SJSA1 (cell line): ENCODE data around the gene CMYA5. TPM values are rescaled to one million over a fixed set of nuclear protein-coding genes. Genes with fewer than 3 reads are reported as not detected.

Source experiments
- DNase-seq, 2 experiments: peaks; one replicate each; pipeline ENCODE4 v3.0.0-alpha.2; 2015 to 2020; ENCODE audit warnings: low spot score in 2 of 2, low read depth in 1 of 2
- H3K27ac ChIP-seq: fragments of 250-450 bp; sonication (Bioruptor Pico); 2 replicates; pipeline ENCODE4 v1.5.1; 2020; ENCODE audit warnings: mild to moderate bottlenecking, moderate library complexity
- H3K27me3 ChIP-seq: fragments of 250-450 bp; sonication (Bioruptor Pico); replicated peaks from 2 replicates; pipeline ENCODE4 v1.5.1; 2020; ENCODE audit warnings: mild to moderate bottlenecking, moderate library complexity
- H3K36me3 ChIP-seq: fragments of 250-450 bp; sonication (Bioruptor Pico); 2 replicates; pipeline ENCODE4 v1.5.1; 2020; ENCODE audit warnings: mild to moderate bottlenecking
- H3K4me1 ChIP-seq: fragments of 250-450 bp; sonication (Bioruptor Pico); replicated peaks from 2 replicates; pipeline ENCODE4 v1.6.1; 2021; ENCODE audit warnings: mild to moderate bottlenecking
- H3K4me3 ChIP-seq: fragments of 250-450 bp; sonication (Bioruptor Pico); 2 replicates; pipeline ENCODE4 v1.5.1; 2020; ENCODE audit warnings: mild to moderate bottlenecking
- H3K9me3 ChIP-seq: fragments of 250-450 bp; sonication (Bioruptor Pico); replicated peaks from 2 replicates; pipeline ENCODE4 v1.5.1; 2020; ENCODE audit warnings: mild to moderate bottlenecking
- total RNA-seq: library from RNA; depleted of rRNA; stranded (reverse); fragments of >200 nt; shearing (Covaris generic); gene quantifications from 2 replicates; pipeline ENCODE4 v1.2.3, GENCODE V29; 2014

CMYA5 gene
- total RNA-seq, 1 experiment from 2014 or later = 0.05 TPM

GRCh38 chr5:79802406-79802805, 112.8 kb downstream of the CMYA5 start:
- no peaks in the 10 kb centered on the region for H3K27me3 ChIP-seq
- H3K9me3 ChIP-seq = no peaks in the 10 kb centered on the region
- DNase-seq = no peak
- no peaks in the 10 kb centered on the region for H3K36me3 ChIP-seq
- H3K4me3 ChIP-seq = no peak overlapping the region
- no peaks in the 10 kb centered on the region for H3K4me1 ChIP-seq
- H3K27ac ChIP-seq = no peak overlapping the region

- Histone ChIP-seq H3K36me3 (no peaks in the 10 kb centered on the region), H3K27ac (no peak overlapping the region), H3K9me3 (no peaks in the 10 kb centered on the region), H3K27me3 (no peaks in the 10 kb centered on the region), H3K4me1 (no peaks in the 10 kb centered on the region), H3K4me3 (no peak overlapping the region)
- DNase-seq = no peak
Observed at GRCh38 chr5:79803007-79803406, 113.4 kb downstream of the CMYA5 start.

GRCh38 chr5:79806741-79807140, 117.1 kb downstream of the CMYA5 start:
- no peak overlapping the region for H3K4me3 ChIP-seq
- H3K9me3 ChIP-seq = no peaks in the 10 kb centered on the region
- DNase-seq = no peak
- H3K27ac ChIP-seq = no peak overlapping the region
- no peaks in the 10 kb centered on the region for H3K36me3 ChIP-seq
- H3K27me3 ChIP-seq = no peaks in the 10 kb centered on the region
- no peaks in the 10 kb centered on the region for H3K4me1 ChIP-seq

- DNase-seq = no peak
Observed at GRCh38 chr5:79809743-79810142, 120.1 kb downstream of the CMYA5 start.

GRCh38 chr5:79811081-79811480, 121.4 kb downstream of the CMYA5 start:
- Histone ChIP-seq H3K4me1 (no peaks in the 10 kb centered on the region), H3K4me3 (no peak overlapping the region), H3K27ac (no peak overlapping the region), H3K9me3 (no peaks in the 10 kb centered on the region), H3K36me3 (no peaks in the 10 kb centered on the region), H3K27me3 (no peaks in the 10 kb centered on the region)
- DNase-seq = no peak

More at GRCh38 chr5:79809743-79810142, 120.1 kb downstream of the CMYA5 start:
- H3K36me3 ChIP-seq = no peaks in the 10 kb centered on the region
- H3K27ac ChIP-seq = no peak overlapping the region
- no peaks in the 10 kb centered on the region for H3K9me3 ChIP-seq
- no peak overlapping the region for H3K4me3 ChIP-seq
- H3K4me1 ChIP-seq = no peaks in the 10 kb centered on the region
- H3K27me3 ChIP-seq = no peaks in the 10 kb centered on the region

- no peaks in the 10 kb centered on the region for H3K36me3 ChIP-seq
- DNase-seq = no peak
- no peaks in the 10 kb centered on the region for H3K9me3 ChIP-seq
- H3K4me1 ChIP-seq = no peaks in the 10 kb centered on the region
- no peaks in the 10 kb centered on the region for H3K27me3 ChIP-seq
- no peak overlapping the region for H3K27ac ChIP-seq
- H3K4me3 ChIP-seq = no peak overlapping the region
Observed at GRCh38 chr5:79811904-79812303, 122.3 kb downstream of the CMYA5 start.

- Histone ChIP-seq H3K4me1 (no peaks in the 10 kb centered on the region), H3K27me3 (no peaks in the 10 kb centered on the region), H3K4me3 (no peak overlapping the region), H3K9me3 (no peaks in the 10 kb centered on the region), H3K36me3 (no peaks in the 10 kb centered on the region), H3K27ac (no peak overlapping the region)
- DNase-seq = no peak
Observed at GRCh38 chr5:79814699-79815098, 125.1 kb downstream of the CMYA5 start.

GRCh38 chr5:79816014-79816413, 126.4 kb downstream of the CMYA5 start:
- Histone ChIP-seq H3K9me3 (no peaks in the 10 kb centered on the region), H3K27me3 (no peaks in the 10 kb centered on the region), H3K4me3 (no peak overlapping the region), H3K27ac (no peak overlapping the region), H3K36me3 (no peaks in the 10 kb centered on the region), H3K4me1 (no peaks in the 10 kb centered on the region)
- DNase-seq = no peak

- no peak for DNase-seq
- no peaks in the 10 kb centered on the region for H3K9me3 ChIP-seq
- H3K36me3 ChIP-seq = no peaks in the 10 kb centered on the region
- H3K27me3 ChIP-seq = no peaks in the 10 kb centered on the region
- H3K4me1 ChIP-seq = no peaks in the 10 kb centered on the region
- no peak overlapping the region for H3K4me3 ChIP-seq
- no peak overlapping the region for H3K27ac ChIP-seq
Observed at GRCh38 chr5:79820648-79821047, 131.0 kb downstream of the CMYA5 start.

GRCh38 chr5:79824444-79824843, 134.8 kb downstream of the CMYA5 start:
- Histone ChIP-seq H3K4me1 (no peaks in the 10 kb centered on the region), H3K4me3 (no peak overlapping the region), H3K9me3 (no peaks in the 10 kb centered on the region), H3K27me3 (no peaks in the 10 kb centered on the region), H3K36me3 (no peaks in the 10 kb centered on the region), H3K27ac (no peak overlapping the region)
- DNase-seq = no peak

- Histone ChIP-seq H3K9me3 (no peaks in the 10 kb centered on the region), H3K27ac (no peak overlapping the region), H3K36me3 (no peaks in the 10 kb centered on the region), H3K27me3 (no peaks in the 10 kb centered on the region), H3K4me1 (no peaks in the 10 kb centered on the region), H3K4me3 (no peak overlapping the region)
- DNase-seq = no peak
Observed at GRCh38 chr5:79825802-79826201, 136.2 kb downstream of the CMYA5 start.

- Histone ChIP-seq H3K9me3 (no peaks in the 10 kb centered on the region), H3K4me3 (no peak overlapping the region), H3K36me3 (no peaks in the 10 kb centered on the region), H3K27ac (no peak overlapping the region), H3K4me1 (no peaks in the 10 kb centered on the region), H3K27me3 (no peaks in the 10 kb centered on the region)
- DNase-seq = no peak
Observed at GRCh38 chr5:79827159-79827629, 137.6 kb downstream of the CMYA5 start.

GRCh38 chr5:79829260-79829659, 139.6 kb downstream of the CMYA5 start:
- Histone ChIP-seq H3K27me3 (no peaks in the 10 kb centered on the region), H3K4me1 (no peaks in the 10 kb centered on the region), H3K9me3 (no peaks in the 10 kb centered on the region), H3K36me3 (no peaks in the 10 kb centered on the region), H3K27ac (no peak overlapping the region), H3K4me3 (no peak overlapping the region)
- no peak for DNase-seq

- Histone ChIP-seq H3K9me3 (no peaks in the 10 kb centered on the region), H3K27ac (no peak overlapping the region), H3K4me3 (no peak overlapping the region), H3K36me3 (no peaks in the 10 kb centered on the region), H3K27me3 (no peaks in the 10 kb centered on the region), H3K4me1 (no peaks in the 10 kb centered on the region)
- no peak for DNase-seq
Observed at GRCh38 chr5:79831381-79832309, 142.0 kb downstream of the CMYA5 start.
